Astrocyte (in vitro differentiated cells and primary cell): ENCODE results near the gene FRYL.

Experiments
- CTCF ChIP-seq: IDR thresholded peaks from 2 replicates; pipeline ENCODE4 v1.5.1; 2011; ENCODE audit warnings: low read depth, mild to moderate bottlenecking, inconsistent platforms, low read length, moderate library complexity; ENCODE audit not compliant: insufficient read depth
- EZH2 ChIP-seq: IDR thresholded peaks from 2 replicates; pipeline ENCODE4 v1.6.1; 2012; ENCODE audit warnings: mild to moderate bottlenecking, low read length, inconsistent platforms; ENCODE audit not compliant: insufficient read depth

GRCh38 chr4:48623182-48623780, 156.8 kb downstream of the FRYL start:
- TF ChIP-seq CTCF (no peak), EZH2 (no peak)
